HG02973 (cell line): ENCODE data around the gene NIBAN1.

ENCODE experiments used
- ATAC-seq: cut with Tn5 transposase; IDR thresholded peaks from one replicate; pipeline ENCODE4 v1.9.1; 2021; ENCODE audit warnings: moderate library complexity; ENCODE audit not compliant: unreplicated experiment

The NIBAN1 gene

GRCh38 chr1:184947497-184948256 lies 26.6 kb downstream of the NIBAN1 start:
- ATAC-seq = no peak

GRCh38 chr1:184945678-184946412 lies 28.5 kb downstream of the NIBAN1 start:
- no peak for ATAC-seq

- ATAC-seq = peak; percentile 51
Observed at GRCh38 chr1:184945029-184945428, 29.3 kb downstream of the NIBAN1 start.

GRCh38 chr1:184943998-184944397 lies 30.3 kb downstream of the NIBAN1 start:
- ATAC-seq = no peak

- ATAC-seq = peak; percentile 68
Observed at GRCh38 chr1:184941735-184942134, 32.6 kb downstream of the NIBAN1 start.

GRCh38 chr1:184941410-184941733 lies 32.9 kb downstream of the NIBAN1 start:
- ATAC-seq = no peak

GRCh38 chr1:184940694-184941409 lies 33.5 kb downstream of the NIBAN1 start:
- no peak for ATAC-seq

- ATAC-seq = no peak
Observed at GRCh38 chr1:184940226-184940625, 34.1 kb downstream of the NIBAN1 start.

GRCh38 chr1:184937729-184938128 lies 36.6 kb downstream of the NIBAN1 start:
- ATAC-seq = no peak

GRCh38 chr1:184935920-184936798 lies 38.1 kb downstream of the NIBAN1 start:
- no peak for ATAC-seq

GRCh38 chr1:184933944-184934343 lies 40.4 kb downstream of the NIBAN1 start:
- ATAC-seq = no peak

GRCh38 chr1:184932319-184932718 lies 42.0 kb downstream of the NIBAN1 start:
- ATAC-seq = no peak

GRCh38 chr1:184931566-184931965 lies 42.7 kb downstream of the NIBAN1 start:
- no peak for ATAC-seq

GRCh38 chr1:184930645-184931044 lies 43.7 kb downstream of the NIBAN1 start:
- ATAC-seq = no peak

- ATAC-seq = no peak
Observed at GRCh38 chr1:184930232-184930631, 44.1 kb downstream of the NIBAN1 start.

- ATAC-seq = no peak
Observed at GRCh38 chr1:184929711-184930202, 44.6 kb downstream of the NIBAN1 start.

- ATAC-seq = no peak
Observed at GRCh38 chr1:184928394-184928793, 45.9 kb downstream of the NIBAN1 start.
